NT2/D1 (cell line): Measurements from ENCODE around the gene KRAS.

Source experiments
- DNase-seq: peaks from one replicate; pipeline ENCODE4 v3.0.0-alpha.2; 2011; ENCODE audit warnings: low read depth, low spot score
- H3K27me3 ChIP-seq: 2 replicates; pipeline ENCODE4 v1.6.0; 2011; ENCODE audit warnings: mild to moderate bottlenecking; ENCODE audit not compliant: insufficient read length, insufficient read depth
- H3K36me3 ChIP-seq: 2 replicates; pipeline ENCODE4 v1.6.1; 2011; ENCODE audit warnings: mild to moderate bottlenecking, low read length, mixed read lengths; ENCODE audit not compliant: insufficient read depth, insufficient read length
- H3K4me1 ChIP-seq: 2 replicates; pipeline ENCODE4 v1.5.1; 2011; ENCODE audit not compliant: insufficient read depth, insufficient read length
- H3K4me3 ChIP-seq: 2 replicates; pipeline ENCODE4 v1.5.1; 2011; ENCODE audit warnings: low read depth; ENCODE audit not compliant: insufficient read length
- H3K9ac ChIP-seq: 2 replicates; pipeline ENCODE4 v1.6.0; 2011; ENCODE audit warnings: low read depth; ENCODE audit not compliant: insufficient read length
- H3K9me3 ChIP-seq: 2 replicates; pipeline ENCODE4 v1.5.1; 2011; ENCODE audit warnings: mild to moderate bottlenecking, low read length; ENCODE audit not compliant: insufficient read depth
- SUZ12 ChIP-seq: IDR thresholded peaks from 2 replicates; pipeline ENCODE4 v1.6.1; 2011; ENCODE audit not compliant: insufficient read length, insufficient read depth; ENCODE audit errors: extremely low read depth
- YY1 ChIP-seq: IDR thresholded peaks from 2 replicates; pipeline ENCODE4 v1.6.1; 2011; ENCODE audit not compliant: insufficient read length, insufficient read depth
- ZNF274 ChIP-seq: IDR thresholded peaks from 2 replicates; pipeline ENCODE4 v1.6.1; 2011; ENCODE audit warnings: mild to moderate bottlenecking, low read depth, low read length

KRAS gene

DNA sequence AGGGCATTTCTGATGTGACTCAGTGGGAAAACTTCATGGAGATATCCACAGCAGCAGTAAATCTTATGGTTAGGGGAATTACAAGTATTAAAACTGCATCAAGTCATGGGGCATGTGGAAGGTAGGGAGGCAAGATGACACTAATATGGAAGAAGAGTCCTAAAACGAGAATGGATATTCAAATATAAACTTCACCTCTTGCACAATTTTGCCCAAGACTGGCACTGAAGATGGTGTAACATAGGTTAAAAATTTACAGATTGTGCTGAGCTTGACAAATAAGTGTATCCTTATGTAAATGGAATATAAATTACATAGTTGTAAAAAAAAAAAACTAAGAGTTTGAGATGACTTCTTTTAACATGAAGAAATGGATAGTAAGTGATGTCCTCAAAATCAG is 42.9 kb downstream of the KRAS start:
- TF ChIP-seq ZNF274 (no peak), SUZ12 (no peak), YY1 (no peak)
- no peak for DNase-seq
- H3K36me3 ChIP-seq, result peaks cover 64% of the 10 kb centered on the region
- H3K27me3 ChIP-seq, result no peaks in the 10 kb centered on the region
- no peak overlapping the region for H3K4me3 ChIP-seq
- H3K9ac ChIP-seq, result no peak overlapping the region
- no peaks in the 10 kb centered on the region for H3K9me3 ChIP-seq
- H3K4me1 ChIP-seq, result no peaks in the 10 kb centered on the region

DNA sequence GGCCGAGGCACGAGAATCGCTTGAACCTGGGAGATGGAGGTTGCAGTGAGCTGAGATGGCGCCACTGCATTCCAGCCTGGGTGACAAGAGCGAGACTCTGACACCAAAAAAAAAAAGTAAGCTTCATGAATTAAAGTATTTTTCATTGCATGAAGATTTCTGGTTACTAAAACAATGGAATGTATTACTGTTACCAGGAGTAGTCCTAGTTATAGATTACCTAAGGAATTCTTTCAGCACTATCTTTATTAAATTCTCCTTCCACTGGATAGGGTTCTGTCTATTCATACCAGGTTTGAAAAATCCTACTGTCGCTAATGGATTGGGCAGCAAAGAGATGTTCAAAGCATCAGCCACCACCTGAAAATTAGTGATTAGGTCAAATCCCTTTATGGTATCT is 43.3 kb downstream of the KRAS start:
- H3K9me3 ChIP-seq, result no peaks in the 10 kb centered on the region
- peaks cover 66% of the 10 kb centered on the region for H3K36me3 ChIP-seq
- no peaks in the 10 kb centered on the region for H3K4me1 ChIP-seq
- TF ChIP-seq SUZ12, result no peak
- no peak for TF ChIP-seq ZNF274
- TF ChIP-seq YY1, result no peak
- DNase-seq, result no peak
- H3K9ac ChIP-seq, result no peak overlapping the region
- H3K27me3 ChIP-seq, result no peaks in the 10 kb centered on the region
- no peak overlapping the region for H3K4me3 ChIP-seq

- H3K4me1 ChIP-seq, result no peaks in the 10 kb centered on the region
- no peak overlapping the region for H3K9ac ChIP-seq
- H3K9me3 ChIP-seq, result no peaks in the 10 kb centered on the region
- TF ChIP-seq YY1 (no peak), ZNF274 (no peak), SUZ12 (no peak)
- no peak overlapping the region for H3K4me3 ChIP-seq
- H3K36me3 ChIP-seq, result peaks cover 44% of the 10 kb centered on the region
- no peaks in the 10 kb centered on the region for H3K27me3 ChIP-seq
- no peak for DNase-seq
Measured at GRCh38 chr12:25202137-25202536, 48.6 kb downstream of the KRAS start.

DNA sequence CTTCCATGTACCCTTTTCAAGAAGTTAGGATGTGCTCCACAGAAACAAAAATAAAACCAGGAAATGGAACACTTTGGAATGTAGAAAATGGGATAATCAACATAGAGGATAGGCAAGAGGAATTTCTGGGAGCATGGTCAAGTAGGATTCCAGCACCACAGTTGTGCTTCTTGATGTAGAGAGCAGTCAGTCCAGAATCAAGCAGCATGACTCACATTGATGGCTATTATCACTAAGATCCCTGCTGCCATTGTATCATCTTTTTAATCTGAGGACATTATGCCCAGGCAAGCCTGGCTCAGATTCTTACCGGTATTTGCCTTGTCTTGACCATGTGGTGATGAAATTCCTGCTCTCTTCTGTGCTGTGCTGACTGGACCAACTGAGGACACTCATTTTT is 50.0 kb downstream of the KRAS start:
- Histone ChIP-seq H3K27me3 (no peaks in the 10 kb centered on the region), H3K9ac (no peak overlapping the region), H3K4me1 (no peaks in the 10 kb centered on the region), H3K36me3 (peaks cover 33% of the 10 kb centered on the region), H3K4me3 (no peak overlapping the region), H3K9me3 (no peaks in the 10 kb centered on the region)
- no peak for DNase-seq
- TF ChIP-seq ZNF274, result no peak
- no peak for TF ChIP-seq SUZ12
- TF ChIP-seq YY1, result no peak

DNA sequence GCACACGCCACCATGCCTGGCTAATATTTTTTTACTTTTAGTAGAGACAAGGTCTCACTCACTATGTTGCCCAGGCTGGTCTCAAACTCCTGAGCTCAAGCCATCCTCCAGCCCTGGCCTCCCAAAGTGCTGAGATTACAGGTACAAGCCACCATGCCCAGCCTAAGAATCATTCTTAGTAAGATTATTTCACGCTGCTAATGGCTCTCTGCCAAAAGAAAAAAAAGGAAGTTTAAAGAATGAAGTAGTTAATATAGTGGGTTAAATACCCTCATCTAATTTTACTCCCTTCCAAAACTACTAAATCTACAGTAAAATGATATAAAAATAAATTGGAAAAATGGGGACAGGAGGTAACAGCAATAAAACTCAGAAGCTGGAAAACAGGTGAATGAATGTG is 53.1 kb downstream of the KRAS start:
- TF ChIP-seq SUZ12 (no peak), YY1 (no peak), ZNF274 (no peak)
- Histone ChIP-seq H3K27me3 (no peaks in the 10 kb centered on the region), H3K9ac (no peak overlapping the region), H3K36me3 (peaks cover 16% of the 10 kb centered on the region), H3K4me1 (no peaks in the 10 kb centered on the region), H3K9me3 (no peaks in the 10 kb centered on the region), H3K4me3 (no peak overlapping the region)
- DNase-seq, result no peak

GRCh38 chr12:25195056-25195971 is 55.4 kb downstream of the KRAS start, which contains the start of the genes DNAI7 and ETFRF1:
Gene DNAI7 (minus strand): TSS chr12:25195160. CDS start chr12:25195078, 82 bp downstream.
Gene ETFRF1 (plus strand): TSS chr12:25195237. CDS start chr12:25203957, 8,720 bp downstream.
- Histone ChIP-seq H3K4me1 (no peaks in the 10 kb centered on the region), H3K4me3 (peak within 1 kb of the TSS; percentile 58), H3K36me3 (peaks cover 13% of the 10 kb centered on the region), H3K27me3 (no peaks in the 10 kb centered on the region), H3K9ac (peak within 1 kb of the TSS; percentile 82), H3K9me3 (no peaks in the 10 kb centered on the region)
- no peak for TF ChIP-seq ZNF274
- TF ChIP-seq SUZ12, result no peak
- no peak for TF ChIP-seq YY1
- DNase-seq, result peak; percentile 100

GRCh38 chr12:25194722-25195055 is 56.0 kb downstream of the KRAS start:
- Histone ChIP-seq H3K4me1 (no peaks in the 10 kb centered on the region), H3K9ac (no peak overlapping the region), H3K9me3 (no peaks in the 10 kb centered on the region), H3K4me3 (peak overlapping the region; percentile 58), H3K36me3 (peaks cover 10% of the 10 kb centered on the region), H3K27me3 (no peaks in the 10 kb centered on the region)
- no peak for DNase-seq
- TF ChIP-seq YY1, result no peak
- no peak for TF ChIP-seq ZNF274
- no peak for TF ChIP-seq SUZ12

GRCh38 chr12:25194214-25194613 is 56.5 kb downstream of the KRAS start:
- Histone ChIP-seq H3K36me3 (peaks cover 6% of the 10 kb centered on the region), H3K9ac (no peak overlapping the region), H3K4me3 (peak overlapping the region; percentile 58), H3K9me3 (no peaks in the 10 kb centered on the region), H3K27me3 (no peaks in the 10 kb centered on the region), H3K4me1 (no peaks in the 10 kb centered on the region)
- TF ChIP-seq SUZ12, result no peak
- no peak for TF ChIP-seq ZNF274
- TF ChIP-seq YY1, result no peak
- DNase-seq, result no peak
